G401 (cell line): ENCODE measurements around the gene SSTR3. TPM values are rescaled to one million over a fixed set of nuclear protein-coding genes. Genes with fewer than 3 reads are reported as not detected.

Experiments
- DNase-seq: peaks from one replicate; pipeline ENCODE4 v3.0.0-alpha.2; 2015; ENCODE audit warnings: low spot score
- in situ Hi-C: cut with HindIII; loops from 2 replicates; pipeline ENCODE4 v1.10.0; 2016; ENCODE audit warnings: low sequenced_read_pairs, mixed read lengths
- total RNA-seq: library from RNA; depleted of rRNA; stranded (reverse); fragments of >200 nt; shearing (Covaris generic); gene quantifications from 2 replicates; pipeline ENCODE4 v1.2.3, GENCODE V29; 2014

The SSTR3 gene
- total RNA-seq, 1 experiment from 2014 or later = not detected

GRCh38 chr22:37213941-37214730, 1.9 kb upstream of the SSTR3 start:
- in situ Hi-C loops = no loop called here
- no peak for DNase-seq

GRCh38 chr22:37213218-37213855, 1.1 kb upstream of the SSTR3 start:
- in situ Hi-C loops = no loop called here
- DNase-seq = no peak

- in situ Hi-C loops = no loop called here
These were observed 457 bp downstream of the SSTR3 start for GRCh38 chr22:37211866-37212173.

GRCh38 chr22:37211075-37211865, 1.0 kb downstream of the SSTR3 start:
- DNase-seq = peak; percentile 8
- in situ Hi-C loops = no loop called here

More at GRCh38 chr22:37211866-37212173, 457 bp downstream of the SSTR3 start:
- DNase-seq = peak; percentile 17

GRCh38 chr22:37210041-37210803, 2.1 kb downstream of the SSTR3 start:
- in situ Hi-C loops = no loop called here
- DNase-seq = peak; percentile 49

- in situ Hi-C loops = no loop called here
- no peak for DNase-seq
These were observed 3.0 kb downstream of the SSTR3 start for GRCh38 chr22:37209140-37209845.

- in situ Hi-C loops = no loop called here
These were observed 3.7 kb downstream of the SSTR3 start for GRCh38 chr22:37208401-37209139.

GRCh38 chr22:37207981-37208380, 4.3 kb downstream of the SSTR3 start:
- in situ Hi-C loops = no loop called here
- no peak for DNase-seq

More at GRCh38 chr22:37208401-37209139, 3.7 kb downstream of the SSTR3 start:
- no peak for DNase-seq

- DNase-seq = no peak
- in situ Hi-C loops = no loop called here
These were observed 5.1 kb downstream of the SSTR3 start for GRCh38 chr22:37206841-37207821.

GRCh38 chr22:37206118-37206840, 6.0 kb downstream of the SSTR3 start:
- in situ Hi-C loops = no loop called here

GRCh38 chr22:37205046-37205445, 7.2 kb downstream of the SSTR3 start:
- no peak for DNase-seq
- in situ Hi-C loops = no loop called here

More at GRCh38 chr22:37206118-37206840, 6.0 kb downstream of the SSTR3 start:
- no peak for DNase-seq

- no peak for DNase-seq
- in situ Hi-C loops = no loop called here
These were observed 8.1 kb downstream of the SSTR3 start for GRCh38 chr22:37204045-37204655.

GRCh38 chr22:37203354-37204044, 8.8 kb downstream of the SSTR3 start:
- in situ Hi-C loops = no loop called here
- DNase-seq = no peak

- in situ Hi-C loops = no loop called here
- DNase-seq = no peak
These were observed 9.6 kb downstream of the SSTR3 start for GRCh38 chr22:37202716-37203115.

GRCh38 chr22:37202001-37202555, 10.2 kb downstream of the SSTR3 start:
- DNase-seq = no peak
- in situ Hi-C loops = no loop called here
